A673 (cell line): ENCODE measurements around the gene TMC1.

Experiments
- CTCF ChIP-seq: fragments of 300-800, 200-600 bp; sonication (generic); conservative IDR thresholded peaks from 2 replicates; pipeline ENCODE4 v1.5.1; 2017; ENCODE audit warnings: low read depth, mild to moderate bottlenecking, antibody characterized with exemption, low read length, moderate library complexity, mixed read lengths
- EZH2 ChIP-seq: fragments of 200-600 bp; sonication (generic); IDR thresholded peaks from 2 replicates; pipeline ENCODE4 v1.6.1; 2017; ENCODE audit warnings: borderline replicate concordance, low read depth, mild to moderate bottlenecking, mixed read lengths, antibody characterized with exemption, low read length; ENCODE audit not compliant: poor library complexity, severe bottlenecking

- TF ChIP-seq CTCF (no peak), EZH2 (no peak)
Measured at GRCh38 chr9:72880821-72881220, 359.4 kb downstream of the TMC1 start.
